PC-3 (cell line): ENCODE measurements around the gene RNASE12. TPM values are rescaled to one million over a fixed set of nuclear protein-coding genes. Genes with fewer than 3 reads are reported as not detected.
"Not testable (repeated sequence)": the region's sequence is repeated elsewhere in the genome, so short reads cannot be mapped to it uniquely, and the experiment has no call there.

Experiments
- ATAC-seq: fragments of 200-7000 bp; cut with Tn5 transposase; 2 replicates; pipeline ENCODE4 v1.9.1; 2020; ENCODE audit warnings: mild to moderate bottlenecking, moderate library complexity
- BruUV-seq: library from RNA; stranded (reverse); fragments of 400-500 nt; replicated peaks from 2 replicates; lab custom pipeline; 2021; lab: Mats Ljungman, UMichigan
- CTCF ChIA-PET: fragments of 300-600 bp; sonication (Branson Sonifier 250); formaldehyde crosslinking; loops from one replicate; lab custom pipeline; 2022; ENCODE audit warnings: antibody characterized with exemption; lab: Charles Lee
- POLR2A ChIA-PET: fragments of 300-600 bp; sonication (Branson Sonifier 250); formaldehyde crosslinking; loops from one replicate; lab custom pipeline; 2022; ENCODE audit warnings: antibody characterized with exemption; ENCODE audit not compliant: unreplicated experiment; lab: Charles Lee
- DNase-seq: peaks from one replicate; pipeline ENCODE4 v3.0.0-alpha.2; 2015
- H2AFZ ChIP-seq: fragments of 300-600 bp; sonication (generic); 2 replicates; pipeline ENCODE4 v1.6.0; 2016; ENCODE audit warnings: antibody characterized with exemption, low read length
- H3F3A ChIP-seq: fragments of 300-600 bp; sonication (generic); one replicate; pipeline ENCODE4 v1.6.0; 2017; ENCODE audit warnings: antibody characterized with exemption, low read length, control low read depth, mild to moderate bottlenecking; ENCODE audit not compliant: unreplicated experiment
- H3K27ac ChIP-seq: fragments of 300-600 bp; sonication (generic); 2 replicates; pipeline ENCODE4 v1.5.1; 2016; ENCODE audit warnings: mild to moderate bottlenecking, low read length
- H3K27me3 ChIP-seq: fragments of 300-600 bp; sonication (generic); 2 replicates; pipeline ENCODE4 v1.6.1; 2016; ENCODE audit warnings: low read length, mixed read lengths
- H3K36me3 ChIP-seq: fragments of 300-600 bp; sonication (generic); 2 replicates; pipeline ENCODE4 v1.6.1; 2016; ENCODE audit warnings: low read depth, mixed run types, low read length, mixed read lengths
- H3K4me1 ChIP-seq: fragments of 300-600 bp; sonication (generic); 2 replicates; pipeline ENCODE4 v1.5.1; 2016; ENCODE audit warnings: low read length; ENCODE audit not compliant: insufficient read depth
- H3K4me2 ChIP-seq: fragments of 300-600 bp; sonication (generic); 2 replicates; pipeline ENCODE4 v1.6.0; 2016; ENCODE audit warnings: low read length
- H3K4me3 ChIP-seq: fragments of 300-600 bp; sonication (generic); 2 replicates; pipeline ENCODE4 v1.5.1; 2016; ENCODE audit warnings: mild to moderate bottlenecking, low read length, mixed read lengths
- H3K79me2 ChIP-seq: fragments of 300-600 bp; sonication (generic); 2 replicates; pipeline ENCODE4 v1.6.1; 2017; ENCODE audit warnings: low read length, mixed read lengths
- H3K9ac ChIP-seq: fragments of 300-600 bp; sonication (generic); 2 replicates; pipeline ENCODE4 v1.6.0; 2016; ENCODE audit warnings: mild to moderate bottlenecking, low read length
- H3K9me2 ChIP-seq: fragments of 300-600 bp; sonication (generic); replicated peaks from 2 replicates; pipeline ENCODE4 v1.6.1; 2016; ENCODE audit warnings: mixed run types, low read length, mixed read lengths
- H3K9me3 ChIP-seq: fragments of 300-600 bp; sonication (generic); 2 replicates; pipeline ENCODE4 v1.6.1; 2016; ENCODE audit warnings: low read length, mixed read lengths
- H4K20me1 ChIP-seq: fragments of 300-600 bp; sonication (generic); 2 replicates; pipeline ENCODE4 v1.6.1; 2016; ENCODE audit warnings: low read length, mixed read lengths
- EZH2 ChIP-seq: fragments of 300-600 bp; sonication (generic); IDR thresholded peaks from one replicate; pipeline ENCODE4 v1.6.1; 2017; ENCODE audit warnings: antibody characterized with exemption, mild to moderate bottlenecking, low read length; ENCODE audit not compliant: unreplicated experiment
- EZH2phosphoT487 ChIP-seq: fragments of 300-600 bp; sonication (generic); IDR thresholded peaks from 2 replicates; pipeline ENCODE4 v1.6.1; 2018; ENCODE audit warnings: mild to moderate bottlenecking, antibody characterized with exemption, low read length, borderline replicate concordance
- intact Hi-C: fragments of 100-400 bp; cut with micrococcal nuclease; formaldehyde crosslinking; loops from 2 replicates; pipeline ENCODE4 v1.9.0; 2023
- total RNA-seq: library from RNA; depleted of rRNA; stranded (reverse); fragments of >200 nt; gene quantifications from 2 replicates; pipeline ENCODE4 v1.2.3, GENCODE V29; 2014
- TF ChIP-seq, protein P1 (sequence below): fragments of 300-600 bp; sonication (generic); conservative IDR thresholded peaks from 2 replicates; pipeline ENCODE4 v1.5.1; 2017; ENCODE audit warnings: antibody characterized with exemption, low read depth, mild to moderate bottlenecking, low read length

The RNASE12 gene
- total RNA-seq, 1 experiment from 2014 or later, result not detected

GRCh38 chr14:20602583-20602982 is 11.4 kb upstream of the RNASE12 start:
- intact Hi-C loops, result no loop called here
- no peaks in the 10 kb centered on the region for H4K20me1 ChIP-seq
- POLR2A ChIA-PET, result no interaction called here

GRCh38 chr14:20601522-20601921 is 10.3 kb upstream of the RNASE12 start:
- no peak overlapping the region for H3K27ac ChIP-seq
- no peak overlapping the region for H3K4me3 ChIP-seq
- no peaks in the 10 kb centered on the region for H3F3A ChIP-seq
- H3K9me2 ChIP-seq, result no peaks in the 10 kb centered on the region
- H3K36me3 ChIP-seq, result no peaks in the 10 kb centered on the region
- ChIA-PET POLR2A (no interaction called here), CTCF (no interaction called here)
- H4K20me1 ChIP-seq, result no peaks in the 10 kb centered on the region
- H2AFZ ChIP-seq, result no peak overlapping the region
- H3K9ac ChIP-seq, result no peak overlapping the region
- no peaks in the 10 kb centered on the region for H3K27me3 ChIP-seq
- H3K4me2 ChIP-seq, result no peak overlapping the region
- 0 out of 2 replicates have a peak, but pooled peaks cover 2% of the 10 kb centered on the region for H3K4me1 ChIP-seq
- no peak for DNase-seq
- no TSS peak for BruUV-seq
- no peaks in the 10 kb centered on the region for H3K9me3 ChIP-seq
- intact Hi-C loops, result no loop called here
- ATAC-seq, result no peak
- TF ChIP-seq, protein P1, sequence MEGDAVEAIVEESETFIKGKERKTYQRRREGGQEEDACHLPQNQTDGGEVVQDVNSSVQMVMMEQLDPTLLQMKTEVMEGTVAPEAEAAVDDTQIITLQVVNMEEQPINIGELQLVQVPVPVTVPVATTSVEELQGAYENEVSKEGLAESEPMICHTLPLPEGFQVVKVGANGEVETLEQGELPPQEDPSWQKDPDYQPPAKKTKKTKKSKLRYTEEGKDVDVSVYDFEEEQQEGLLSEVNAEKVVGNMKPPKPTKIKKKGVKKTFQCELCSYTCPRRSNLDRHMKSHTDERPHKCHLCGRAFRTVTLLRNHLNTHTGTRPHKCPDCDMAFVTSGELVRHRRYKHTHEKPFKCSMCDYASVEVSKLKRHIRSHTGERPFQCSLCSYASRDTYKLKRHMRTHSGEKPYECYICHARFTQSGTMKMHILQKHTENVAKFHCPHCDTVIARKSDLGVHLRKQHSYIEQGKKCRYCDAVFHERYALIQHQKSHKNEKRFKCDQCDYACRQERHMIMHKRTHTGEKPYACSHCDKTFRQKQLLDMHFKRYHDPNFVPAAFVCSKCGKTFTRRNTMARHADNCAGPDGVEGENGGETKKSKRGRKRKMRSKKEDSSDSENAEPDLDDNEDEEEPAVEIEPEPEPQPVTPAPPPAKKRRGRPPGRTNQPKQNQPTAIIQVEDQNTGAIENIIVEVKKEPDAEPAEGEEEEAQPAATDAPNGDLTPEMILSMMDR, result no peak
- TF ChIP-seq EZH2phosphoT487, result no peak
- no peak for TF ChIP-seq EZH2
- no peaks in the 10 kb centered on the region for H3K79me2 ChIP-seq

More at GRCh38 chr14:20602583-20602982, 11.4 kb upstream of the RNASE12 start:
- H3F3A ChIP-seq, result no peaks in the 10 kb centered on the region
- no peak overlapping the region for H3K4me3 ChIP-seq
- CTCF ChIA-PET, result no interaction called here
- H3K36me3 ChIP-seq, result no peaks in the 10 kb centered on the region
- ATAC-seq (no peak), DNase-seq (no peak)
- BruUV-seq, result no TSS peak
- H3K4me1 ChIP-seq, result peaks cover 7% of the 10 kb centered on the region; the same call in 1 of the 2 replicates
- TF ChIP-seq EZH2, result no peak
- TF ChIP-seq, protein P1, result no peak
- TF ChIP-seq EZH2phosphoT487, result no peak
- no peak overlapping the region for H3K9ac ChIP-seq
- no peak overlapping the region for H2AFZ ChIP-seq
- H3K27ac ChIP-seq, result no peak overlapping the region
- H3K9me3 ChIP-seq, result no peaks in the 10 kb centered on the region
- no peaks in the 10 kb centered on the region for H3K27me3 ChIP-seq
- no peaks in the 10 kb centered on the region for H3K79me2 ChIP-seq
- H3K9me2 ChIP-seq, result no peaks in the 10 kb centered on the region
- H3K4me2 ChIP-seq, result no peak overlapping the region

GRCh38 chr14:20597108-20597507 is 5.9 kb upstream of the RNASE12 start:
- no TSS peak for BruUV-seq
- Histone ChIP-seq H3K9ac (no peak overlapping the region), H3K4me3 (no peak overlapping the region), H2AFZ (no peak overlapping the region), H3K4me2 (no peak overlapping the region), H3K27me3 (peaks cover 11% of the 10 kb centered on the region), H3K9me3 (no peaks in the 10 kb centered on the region), H3K36me3 (no peaks in the 10 kb centered on the region), H3F3A (no peaks in the 10 kb centered on the region), H3K79me2 (no peaks in the 10 kb centered on the region), H3K27ac (no peak overlapping the region), H4K20me1 (no peaks in the 10 kb centered on the region), H3K4me1 (no peaks in the 10 kb centered on the region), H3K9me2 (no peaks in the 10 kb centered on the region)
- no peak for TF ChIP-seq EZH2
- TF ChIP-seq EZH2phosphoT487, result no peak
- TF ChIP-seq, protein P1, result no peak
- ATAC-seq (no peak), DNase-seq (no peak)
- ChIA-PET POLR2A (no interaction called here), CTCF (no interaction called here)
- intact Hi-C loops, result no loop called here

DNA sequence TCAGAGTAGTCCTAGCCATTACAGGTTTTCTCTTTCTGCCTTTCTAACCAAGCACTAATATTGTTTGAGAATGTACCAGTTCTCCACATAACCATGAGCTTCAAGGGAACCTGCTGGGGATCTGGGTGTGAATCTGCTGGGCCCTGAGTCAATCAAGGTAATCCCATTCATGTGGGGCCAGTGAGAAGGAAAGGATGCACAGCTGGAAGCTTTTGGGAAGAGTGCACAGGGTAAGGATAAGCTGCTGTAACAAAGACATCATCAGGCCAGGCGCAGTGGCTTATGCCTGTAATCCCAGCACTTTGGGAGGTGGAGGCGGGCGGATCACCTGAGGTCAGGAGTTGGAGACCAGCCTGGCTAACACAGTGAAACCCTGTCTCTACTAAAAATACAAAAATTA is 4.5 kb upstream of the RNASE12 start:
- intact Hi-C loops, H3K4me3 ChIP-seq: not testable (repeated sequence)
- H3K27me3 ChIP-seq, result peaks cover 24% of the 10 kb centered on the region

More for the DNA sequence above, 4.5 kb upstream of the RNASE12 start:
- DNase-seq, H3F3A ChIP-seq, H3K4me1 ChIP-seq, H3K27ac ChIP-seq, H3K9me2 ChIP-seq, H2AFZ ChIP-seq, BruUV-seq, H3K9ac ChIP-seq, CTCF ChIA-PET, H3K9me3 ChIP-seq, H3K79me2 ChIP-seq, H4K20me1 ChIP-seq, H3K36me3 ChIP-seq, ATAC-seq, H3K4me2 ChIP-seq: not testable (repeated sequence)
- POLR2A ChIA-PET, result interaction anchor here (0.5 kb wide), 1 partner anchor 133 kb away, joined by 4 read pairs; no protein-coding TSS in a partner anchor
